NCI-H510A treated with DMSO at 0.1 percent for 48 hours (cell line): ENCODE results near the gene GTF2IRD1.
"Not testable (repeated sequence)": the region's sequence is repeated elsewhere in the genome, so short reads cannot be mapped to it uniquely, and the experiment has no call there.

Experiments
- DNase-seq: peaks from one replicate; lab custom pipeline; 2025; lab: John Stamatoyannopoulos, UW

Gene GTF2IRD1

DNA sequence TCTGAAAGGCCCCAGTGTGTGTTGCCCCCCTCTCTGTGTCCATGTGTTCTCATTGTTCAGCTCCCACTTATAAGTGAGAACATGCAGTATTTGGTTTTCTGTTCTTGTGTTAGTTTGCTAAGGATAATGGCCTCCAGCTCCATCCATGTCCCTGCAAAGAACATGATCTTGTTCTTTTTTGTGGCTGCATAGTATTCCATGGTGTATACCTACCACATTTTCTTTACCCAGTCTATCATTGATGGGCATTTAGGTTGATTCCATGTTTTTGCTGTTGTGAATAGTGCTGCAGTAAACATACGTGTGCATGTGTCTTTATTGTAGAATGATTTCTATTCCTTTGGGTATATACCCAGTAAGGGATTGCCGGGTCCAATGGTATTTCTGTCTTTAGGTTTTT, 37.8 kb downstream of the GTF2IRD1 start:
- not testable (repeated sequence) for DNase-seq

DNA sequence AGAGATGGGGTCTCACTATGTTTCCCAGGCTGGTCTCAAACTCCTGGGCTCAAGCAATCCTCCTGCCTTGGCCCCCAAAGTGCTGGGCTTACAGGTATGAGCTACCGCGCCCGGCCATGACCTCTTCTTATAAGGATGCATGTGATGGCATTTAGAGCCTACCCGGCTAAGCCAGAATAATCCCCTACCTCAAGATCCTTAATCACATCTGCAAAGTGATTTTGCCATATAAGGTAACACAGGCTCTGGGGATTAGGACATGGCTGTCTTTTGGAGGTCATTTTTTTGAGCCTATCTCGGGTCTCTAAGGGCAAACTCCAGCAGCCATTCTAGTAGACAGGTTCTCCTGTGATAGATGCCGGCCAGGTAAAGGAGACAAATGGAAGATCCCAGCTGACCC, 39.6 kb downstream of the GTF2IRD1 start:
- no peak for DNase-seq

DNA sequence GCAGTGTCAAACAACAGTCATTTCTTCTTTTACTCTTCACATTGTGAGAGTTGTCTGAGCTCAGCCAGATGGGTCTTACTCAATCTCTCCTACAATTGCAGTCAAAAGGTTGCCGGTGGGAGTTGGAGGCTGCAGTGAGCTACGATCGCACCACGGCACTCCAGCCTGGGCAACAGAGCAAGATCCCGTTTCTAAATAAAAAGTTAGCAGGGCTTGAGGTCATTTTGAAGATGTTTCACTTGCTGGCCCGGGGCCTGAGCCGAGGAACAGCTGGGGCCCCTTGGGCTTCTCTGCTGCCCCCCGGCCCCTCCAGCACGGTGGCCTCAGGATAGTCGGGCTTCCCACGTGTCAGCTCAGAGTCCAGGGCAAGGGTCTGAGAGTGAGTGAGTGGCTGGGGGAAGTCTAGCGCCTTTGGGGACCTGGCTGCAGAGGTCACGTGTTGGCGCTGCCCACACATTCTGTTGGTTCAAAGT, 40.4 kb downstream of the GTF2IRD1 start:
- no peak for DNase-seq

DNA sequence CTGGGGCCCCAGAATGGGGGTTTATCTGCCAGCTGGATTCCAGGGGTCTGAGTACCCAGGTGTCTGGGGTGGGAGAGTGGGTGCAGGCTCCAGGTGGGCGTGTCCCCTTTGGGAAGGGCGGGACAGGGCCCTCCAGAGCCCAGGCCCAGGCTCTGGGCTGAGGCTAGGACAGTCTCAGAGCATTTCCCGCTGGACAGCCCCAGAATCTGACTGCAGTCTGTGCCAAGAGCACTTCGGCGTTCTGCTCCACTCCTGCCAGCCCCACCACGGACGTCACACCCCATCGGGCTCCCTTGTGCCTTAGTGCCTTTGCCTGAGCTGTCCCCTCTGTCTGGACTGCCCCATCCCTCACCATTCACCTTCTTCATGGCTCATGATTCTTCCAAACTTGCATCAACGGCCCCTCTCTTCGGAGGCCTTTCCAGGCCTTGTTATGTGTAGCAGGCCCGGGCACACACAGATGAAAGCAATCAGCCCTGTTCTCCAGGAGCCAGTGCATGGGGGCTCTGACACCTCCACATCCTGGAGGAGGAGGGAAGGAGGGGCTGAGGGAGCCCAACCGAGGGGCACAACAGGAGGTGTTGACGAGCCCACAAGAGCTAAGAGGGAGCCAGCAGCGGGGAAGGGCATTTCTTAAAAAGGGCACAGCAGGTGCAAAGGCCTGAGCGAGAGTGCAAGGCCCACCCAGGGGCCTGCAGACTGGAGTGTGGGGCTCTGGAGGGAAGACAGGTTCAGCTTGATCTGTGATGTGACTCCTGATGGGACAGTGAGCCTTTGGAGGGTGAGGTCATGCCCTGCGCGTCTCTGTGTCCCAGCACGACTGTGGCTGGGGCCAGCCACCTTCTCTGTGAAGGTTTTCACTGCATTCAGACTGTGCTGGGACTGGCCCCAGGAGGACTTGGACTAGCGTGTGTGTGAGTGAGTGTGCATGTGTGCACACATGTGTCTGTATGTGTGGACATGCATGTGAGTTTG, 41.7 kb downstream of the GTF2IRD1 start:
- DNase-seq = no peak

DNA sequence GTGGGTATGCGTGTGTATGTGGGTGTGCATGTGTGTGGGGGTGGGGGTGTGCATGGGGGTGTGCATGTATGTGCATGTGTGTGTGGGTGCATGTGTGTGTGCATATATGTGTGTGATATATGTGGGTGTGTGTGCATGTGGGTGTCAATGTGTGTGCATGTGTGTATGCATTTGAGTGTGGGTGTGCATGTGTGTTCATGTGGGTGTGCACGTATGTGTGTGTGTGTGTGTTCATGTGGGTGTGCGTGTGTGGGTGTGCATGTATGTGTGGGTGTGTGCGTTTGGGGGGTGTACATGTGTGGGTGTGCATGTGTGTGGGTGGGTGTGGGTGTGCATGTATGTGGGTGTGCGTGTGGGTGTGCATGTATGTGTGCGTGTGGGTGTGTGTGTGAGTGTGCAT, 42.6 kb downstream of the GTF2IRD1 start:
- no peak for DNase-seq

DNA sequence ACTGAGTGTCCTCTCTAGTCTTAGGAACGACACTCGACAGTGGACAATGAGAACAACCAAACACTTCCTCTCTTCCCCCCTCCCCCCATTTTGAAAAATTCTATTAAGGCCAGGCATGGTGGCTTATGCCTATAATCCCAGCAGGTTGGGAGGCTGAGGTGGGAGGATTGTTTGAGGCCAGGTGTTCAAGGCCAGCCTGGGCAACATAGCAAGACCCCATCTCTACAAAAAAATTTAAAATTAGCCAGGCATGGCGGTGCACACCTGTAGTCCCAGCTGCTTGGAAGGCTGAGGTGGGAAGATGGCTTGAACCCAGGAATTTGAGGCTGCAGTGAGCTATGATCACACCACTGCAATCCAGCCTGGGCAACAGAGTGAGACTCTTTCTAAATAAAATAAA, 43.1 kb downstream of the GTF2IRD1 start:
- not testable (repeated sequence) for DNase-seq

DNA sequence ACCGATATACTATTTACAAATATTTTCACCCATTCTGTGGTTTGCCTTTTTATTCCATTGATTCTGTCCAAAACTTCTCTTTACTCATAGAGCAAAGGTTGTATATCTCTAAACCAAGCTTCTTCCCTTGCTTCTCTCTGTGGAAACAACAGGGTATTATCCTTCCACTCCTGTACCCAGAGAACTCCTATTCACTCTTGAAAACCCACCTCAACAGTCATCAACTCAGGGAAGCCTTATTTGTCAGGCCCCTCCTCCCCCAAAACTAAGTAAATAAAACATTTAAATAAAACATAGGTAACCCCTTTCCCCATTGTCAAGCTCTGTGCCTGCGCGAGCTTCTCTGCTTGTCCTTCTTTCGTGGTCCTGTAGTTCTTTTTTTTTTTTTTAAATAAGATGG, 44.6 kb downstream of the GTF2IRD1 start:
- DNase-seq = no peak

DNA sequence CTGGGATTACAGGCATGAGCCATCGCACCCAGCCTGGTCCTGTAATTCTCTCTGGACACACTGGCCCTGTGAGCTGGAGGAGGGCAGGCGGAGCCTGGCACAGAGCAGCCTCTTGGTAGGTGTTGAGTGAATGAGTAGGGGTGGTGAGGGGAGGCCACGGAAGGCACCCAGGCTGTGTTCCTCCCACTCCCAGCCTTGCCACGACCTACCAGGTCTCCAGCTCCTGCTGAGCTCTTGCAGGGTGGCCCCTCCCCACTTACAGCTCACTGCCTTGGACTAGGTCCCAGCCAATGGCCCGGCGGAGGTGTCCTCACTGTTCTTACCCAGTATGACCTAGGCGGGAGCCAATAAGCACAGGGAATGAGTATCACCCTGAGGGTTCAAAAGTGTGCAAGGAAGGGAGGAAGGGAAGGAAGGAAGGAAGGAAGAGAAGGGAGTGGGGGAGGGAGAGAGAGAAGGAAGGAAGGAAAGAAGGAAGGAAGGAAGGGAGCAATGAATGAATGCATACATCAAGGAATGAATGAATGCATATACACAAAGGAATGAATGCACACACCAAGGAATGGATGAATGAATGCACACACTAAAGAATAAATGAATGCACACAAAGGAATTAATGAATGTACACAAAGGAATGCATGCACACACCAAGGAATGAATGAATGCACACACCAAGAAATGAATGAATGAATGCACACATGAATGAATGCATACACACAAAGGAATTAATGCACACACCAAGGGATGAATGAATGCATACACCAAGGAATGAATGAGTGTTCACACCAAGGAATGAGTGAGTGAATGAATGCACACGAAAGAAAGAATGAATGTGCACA, 45.5 kb downstream of the GTF2IRD1 start:
- no peak for DNase-seq

DNA sequence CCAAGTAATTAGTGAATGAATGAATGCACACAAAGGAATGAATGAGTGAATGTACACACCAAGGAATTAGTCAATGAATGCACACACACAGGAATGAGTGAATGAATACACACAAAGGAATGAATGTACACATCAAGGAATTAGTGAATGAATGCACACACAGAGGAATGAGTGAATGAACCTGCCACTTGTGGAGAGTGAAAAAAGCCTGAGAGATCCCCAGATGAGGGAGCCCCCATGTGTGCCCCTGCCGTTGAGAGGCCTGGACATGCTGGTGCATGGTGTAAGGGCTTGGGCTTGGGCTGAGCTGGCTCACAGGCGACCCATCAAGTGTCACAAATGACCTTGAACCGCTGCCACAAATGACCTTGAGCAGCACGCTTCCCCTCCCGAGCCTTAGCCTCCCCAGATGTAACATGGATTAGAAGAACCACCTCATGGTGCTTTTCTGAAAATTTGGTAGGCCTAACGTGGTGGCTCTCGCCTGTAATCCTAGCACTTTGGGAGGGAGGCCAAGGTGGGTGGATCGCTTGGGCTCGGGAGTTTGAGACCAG, 46.2 kb downstream of the GTF2IRD1 start:
- no peak for DNase-seq

DNA sequence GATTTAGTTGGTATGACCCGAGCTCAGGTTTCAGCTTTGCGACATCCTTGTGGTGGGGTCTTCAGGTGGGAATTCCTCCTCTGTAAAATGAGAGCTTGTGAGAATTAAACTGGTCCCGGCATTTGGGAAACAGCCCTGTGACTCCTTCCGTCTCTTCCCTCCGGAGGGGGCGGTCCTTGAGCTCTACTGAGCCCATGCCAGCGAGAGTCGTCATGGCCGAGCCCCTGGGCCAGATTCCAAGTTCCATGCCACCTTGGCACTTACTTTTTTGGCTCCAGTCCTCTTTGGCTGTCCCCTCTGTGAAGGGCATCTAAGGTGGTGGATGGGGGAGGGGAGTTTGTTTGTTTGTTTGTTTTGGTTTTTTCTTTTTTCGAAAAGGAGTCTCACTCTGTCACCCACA, 47.6 kb downstream of the GTF2IRD1 start:
- DNase-seq = no peak

DNA sequence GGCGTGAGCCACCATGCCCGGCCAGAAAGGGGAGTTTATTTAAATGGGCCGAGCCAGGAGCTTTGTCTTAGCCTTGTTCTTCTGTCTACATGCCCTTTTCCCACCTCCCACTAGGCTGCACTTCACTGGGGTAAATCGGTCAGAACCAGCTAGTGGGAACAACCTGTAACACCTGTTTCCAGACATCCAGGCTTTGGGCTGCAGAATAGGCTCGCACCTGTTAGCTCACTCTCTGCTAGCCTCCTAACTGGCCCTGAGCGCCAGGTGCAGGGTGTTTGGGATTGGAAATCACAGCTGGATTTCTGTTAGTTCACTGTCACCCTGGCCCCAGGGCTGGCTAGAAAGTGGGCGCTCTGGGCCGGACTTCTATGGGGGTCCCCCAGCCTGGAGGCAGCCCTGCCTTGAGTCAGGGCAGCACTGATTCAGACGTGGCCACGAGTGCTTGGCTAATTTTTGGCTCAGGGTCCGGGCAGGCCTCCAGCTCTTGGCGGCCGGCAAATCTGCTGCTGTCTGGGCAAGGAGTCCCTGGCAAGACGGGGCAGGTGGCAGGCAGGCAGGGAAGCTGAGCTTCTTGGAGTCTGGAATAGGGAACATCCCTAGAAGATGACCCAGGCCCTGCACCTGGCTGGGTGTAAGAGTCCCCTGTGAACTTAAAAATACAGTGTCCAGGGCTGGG, 48.6 kb downstream of the GTF2IRD1 start:
- DNase-seq = peak; percentile 82

DNA sequence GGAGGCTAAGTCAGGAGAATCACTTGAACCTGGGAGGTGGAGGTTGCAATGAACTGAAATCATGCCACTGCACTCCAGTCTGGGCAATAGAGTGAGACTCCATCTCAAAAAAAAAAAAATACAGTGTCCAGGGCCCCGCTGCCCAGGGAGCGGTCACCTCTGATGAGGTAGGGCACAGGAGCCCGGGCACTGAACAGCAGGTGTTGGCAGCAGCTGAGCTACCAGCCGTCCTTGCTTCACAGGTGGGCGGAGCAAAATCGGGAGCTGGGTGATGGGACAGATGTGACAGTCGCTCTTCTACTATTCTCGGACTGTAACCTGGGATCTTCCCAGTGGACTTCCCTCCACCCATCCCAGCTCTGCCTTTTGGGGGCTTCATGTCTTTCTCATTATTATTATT, 49.4 kb downstream of the GTF2IRD1 start:
- no peak for DNase-seq

DNA sequence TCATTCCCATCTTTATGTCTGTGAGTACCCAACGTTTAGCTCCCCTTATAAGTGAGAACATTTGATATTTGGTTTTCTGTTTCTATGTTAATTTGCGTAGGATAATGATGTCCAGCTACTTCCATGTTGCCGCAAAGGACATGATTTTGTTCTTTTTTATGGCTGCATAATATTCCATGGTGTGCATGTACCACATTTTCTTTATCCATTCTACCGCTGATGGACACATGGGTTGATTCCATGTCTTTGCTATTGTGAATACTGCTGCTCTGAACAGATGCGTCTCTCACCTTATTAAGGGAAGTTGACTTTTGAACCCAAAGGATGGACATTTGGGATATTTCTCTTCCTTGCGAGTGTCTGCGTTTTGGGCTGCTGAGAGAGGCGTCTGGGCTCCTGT, 50.2 kb downstream of the GTF2IRD1 start:
- no peak for DNase-seq

DNA sequence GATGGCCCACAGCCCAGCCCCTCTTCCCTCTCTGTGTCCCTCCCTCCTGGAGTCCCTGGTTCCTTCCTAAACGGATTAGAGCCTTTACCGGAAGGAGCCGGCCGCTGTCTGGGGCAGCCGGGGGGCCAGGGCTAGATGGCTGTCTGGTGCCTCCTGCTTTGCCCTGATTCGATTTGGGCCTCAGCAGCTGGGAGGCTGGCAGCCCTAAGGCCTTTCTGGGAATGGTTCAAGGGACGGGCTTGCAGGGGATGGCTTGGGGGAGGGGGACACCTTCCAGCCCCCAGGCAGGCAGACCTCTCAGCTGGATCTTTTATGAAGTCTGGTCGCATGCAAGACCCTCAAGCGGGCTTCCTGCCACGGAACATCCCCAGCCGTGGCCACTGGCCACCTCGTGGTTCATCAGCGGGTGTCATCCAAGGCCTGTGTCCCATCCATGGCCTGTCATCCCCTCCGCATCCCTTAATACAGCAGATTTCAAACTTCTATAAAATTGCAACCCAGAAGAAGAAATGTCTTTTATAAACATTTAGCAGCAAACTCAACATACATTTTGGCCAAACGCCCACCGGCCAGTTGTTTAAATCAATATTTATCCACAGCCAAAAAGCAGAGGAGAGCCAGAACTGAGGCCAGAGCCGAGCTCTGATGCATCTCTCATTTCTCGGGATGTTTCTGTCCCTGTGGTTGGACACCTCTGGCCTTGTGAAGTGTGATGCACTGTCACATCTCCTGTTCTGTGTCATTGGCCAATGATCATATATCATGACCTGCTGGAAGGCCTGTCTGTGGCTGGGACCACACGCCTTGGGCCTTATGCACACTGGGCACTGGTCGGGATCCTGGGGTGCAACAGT, 52.0 kb downstream of the GTF2IRD1 start:
- no peak for DNase-seq

DNA sequence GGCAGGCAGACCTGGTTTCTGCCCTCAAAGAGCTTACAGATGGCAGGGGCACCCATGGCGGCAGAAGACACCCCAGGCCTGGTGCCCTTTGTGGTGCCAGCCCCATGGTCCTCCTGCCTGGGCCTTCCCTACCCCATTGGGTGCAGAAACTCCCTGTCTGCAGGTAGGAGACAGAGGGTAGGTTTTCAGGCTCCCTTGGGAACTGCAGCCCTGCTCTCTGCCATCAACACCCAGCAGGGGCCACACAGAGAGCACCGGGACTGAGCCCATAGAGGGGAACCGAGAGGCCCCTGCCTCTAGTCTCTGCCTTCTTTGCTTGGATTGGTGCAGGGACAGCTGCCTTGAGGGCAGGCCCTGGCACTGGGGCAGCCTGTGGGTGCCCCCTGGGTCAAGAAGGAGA, 52.6 kb downstream of the GTF2IRD1 start:
- no peak for DNase-seq

DNA sequence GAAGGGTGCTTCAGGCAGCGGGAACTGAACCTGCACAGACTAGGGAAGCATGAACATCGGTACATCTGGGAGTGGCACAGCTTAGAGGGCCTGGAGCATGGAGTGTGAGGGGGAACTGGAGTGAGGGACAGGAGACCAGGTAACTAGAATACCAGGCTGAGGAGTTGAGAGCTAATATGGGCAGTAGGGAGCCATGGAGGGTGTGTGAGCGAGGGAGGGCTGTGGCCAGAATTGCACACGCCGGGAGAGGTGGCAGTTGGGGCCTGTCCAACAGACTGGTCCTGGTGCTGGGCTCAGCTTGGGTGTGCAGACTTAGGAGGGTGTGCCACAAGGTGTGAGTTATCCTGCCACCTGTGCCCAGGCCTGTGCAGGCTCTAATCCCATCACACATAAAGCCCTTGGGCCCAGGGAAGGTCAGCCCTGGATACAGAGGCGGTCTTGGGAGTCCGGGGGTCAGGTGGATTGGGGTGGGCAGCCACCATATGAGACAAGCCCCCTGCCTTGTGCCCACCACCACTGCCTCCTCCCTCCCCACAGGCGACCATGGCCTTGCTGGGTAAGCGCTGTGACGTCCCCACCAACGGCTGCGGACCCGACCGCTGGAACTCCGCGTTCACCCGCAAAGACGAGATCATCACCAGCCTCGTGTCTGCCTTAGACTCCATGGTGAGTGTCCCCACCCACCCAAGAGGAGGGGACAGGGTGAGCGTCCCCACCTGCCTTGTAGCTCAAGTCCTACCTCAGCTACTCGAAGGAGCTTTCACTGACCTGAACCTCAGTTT, 54.0 kb downstream of the GTF2IRD1 start:
- DNase-seq = no peak

DNA sequence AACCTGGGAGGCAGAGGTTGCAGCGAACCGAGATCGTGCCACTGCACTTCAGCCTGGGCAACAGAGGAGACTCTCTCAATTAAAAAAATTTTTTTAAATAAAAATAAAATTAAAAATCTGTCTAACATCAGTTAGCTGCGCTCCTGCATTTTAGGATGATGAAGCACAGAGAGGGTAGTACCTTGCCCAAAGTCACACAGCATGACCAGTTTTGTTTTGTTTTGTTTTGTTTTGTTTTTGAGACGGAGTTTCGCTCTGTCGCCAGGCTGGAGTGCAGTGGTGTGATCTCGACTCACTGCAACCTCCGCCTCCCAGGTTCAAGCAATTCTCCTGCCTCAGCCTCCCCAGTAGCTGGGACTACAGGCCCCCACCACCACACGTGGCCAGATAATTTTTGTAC, 55.7 kb downstream of the GTF2IRD1 start:
- not testable (repeated sequence) for DNase-seq

DNA sequence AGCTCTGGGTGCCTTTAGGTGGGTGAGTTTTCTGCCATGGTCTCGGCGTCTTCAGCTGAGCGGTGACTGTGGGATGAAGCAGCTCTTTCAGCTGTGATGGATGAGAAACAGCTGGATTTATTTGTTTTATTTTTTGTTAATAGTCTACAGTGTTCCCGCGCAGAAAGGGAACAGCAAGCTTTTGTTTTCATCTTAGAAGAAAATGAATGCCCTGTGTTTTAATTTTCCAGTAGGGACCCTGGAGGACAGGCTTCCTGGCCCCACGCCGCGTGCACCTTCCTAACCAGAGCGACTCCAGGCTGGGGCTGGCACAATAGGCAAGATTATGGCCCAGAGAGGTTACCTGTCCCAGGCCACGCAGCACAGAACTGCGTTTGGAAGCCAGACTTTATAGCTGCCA, 57.6 kb downstream of the GTF2IRD1 start:
- no peak for DNase-seq

DNA sequence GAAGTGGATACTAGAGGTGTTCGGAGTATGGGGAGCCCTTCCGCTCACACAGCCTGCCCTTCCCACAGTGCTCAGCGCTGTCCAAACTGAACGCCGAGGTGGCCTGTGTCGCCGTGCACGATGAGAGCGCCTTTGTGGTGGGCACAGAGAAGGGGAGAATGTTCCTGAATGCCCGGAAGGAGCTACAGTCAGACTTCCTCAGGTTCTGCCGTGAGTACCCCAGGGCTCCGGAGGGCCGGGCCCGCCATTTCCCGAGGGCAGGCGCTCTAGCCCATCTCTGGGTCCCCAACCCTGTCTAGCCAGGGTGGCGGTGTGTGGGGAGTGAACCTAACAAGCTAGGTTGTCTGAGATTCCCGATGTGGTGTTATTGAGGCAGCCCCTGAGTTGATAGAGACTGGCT, 59.1 kb downstream of the GTF2IRD1 start:
- no peak for DNase-seq

DNA sequence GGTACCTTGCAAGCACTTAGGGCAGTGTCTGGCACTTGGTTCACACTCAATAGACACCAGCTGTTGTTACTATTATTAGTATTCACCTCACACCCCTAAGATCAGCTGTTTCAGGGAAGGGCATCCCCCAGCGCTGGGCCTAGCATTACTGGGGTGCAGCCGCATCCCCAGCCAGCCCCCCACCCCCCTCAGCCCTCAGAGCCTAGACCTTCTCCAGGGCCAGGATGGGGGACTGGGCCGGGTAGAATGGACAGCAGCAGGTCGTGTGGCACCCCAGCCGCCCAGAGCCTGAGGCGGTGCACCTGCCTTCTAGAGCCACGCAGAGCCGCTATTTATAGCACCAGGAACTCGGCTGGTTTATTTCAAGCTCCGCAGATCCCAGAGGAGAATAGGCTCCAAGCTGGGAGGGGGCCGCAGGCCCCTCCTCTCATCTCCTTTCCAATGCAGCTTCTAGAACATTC, 60.5 kb downstream of the GTF2IRD1 start:
- peak; percentile 64 for DNase-seq
